K562 (cell line): Measurements from ENCODE around the gene KRT26. TPM values are rescaled to one million over a fixed set of nuclear protein-coding genes. Genes with fewer than 3 reads are reported as not detected.

Experiments
- BCLAF1 ChIP-seq, 2 experiments: fragments of 450-650 bp in 1 of 2; IDR thresholded peaks; 2 replicates each; pipeline ENCODE4 v1.6.1; 2011 to 2017; ENCODE audit warnings: low read depth in 2 of 2, antibody characterized with exemption in 1 of 2, borderline replicate concordance in 1 of 2, low read length in 1 of 2, mild to moderate bottlenecking in 1 of 2, mixed read lengths in 1 of 2; ENCODE audit not compliant: control insufficient read depth in 1 of 2
- CBX3 ChIP-seq, 2 experiments: IDR thresholded peaks; 1 replicate in 1 of 2; 2 replicates in 1 of 2; pipeline ENCODE4 v1.6.1; 2012; ENCODE audit warnings: inconsistent platforms in 2 of 2, low read length in 2 of 2, borderline replicate concordance in 1 of 2, control low read depth in 1 of 2
- CHD1 ChIP-seq: fragments of 200-600 bp; sonication (generic); IDR thresholded peaks from one replicate; pipeline ENCODE4 v1.6.1; 2012; ENCODE audit warnings: mild to moderate bottlenecking, moderate library complexity, low read length, inconsistent platforms
- GATAD2B ChIP-seq: fragments of 450-650 bp; IDR thresholded peaks from 2 replicates; pipeline ENCODE4 v1.6.1; 2017; ENCODE audit warnings: mild to moderate bottlenecking, borderline replicate concordance
- HNRNPLL ChIP-seq: fragments of 200-400 bp; formaldehyde crosslinking; IDR thresholded peaks from 2 replicates; pipeline ENCODE4 v1.6.1; 2017; ENCODE audit warnings: low read length, low read depth, mild to moderate bottlenecking; ENCODE audit not compliant: poor library complexity, severe bottlenecking
- PREB ChIP-seq: sonication (generic); formaldehyde crosslinking; IDR thresholded peaks from 2 replicates; pipeline ENCODE4 v1.8.1; 2023; ENCODE audit warnings: mild to moderate bottlenecking, missing genetic modification reagents
- RFX7 ChIP-seq: fragments of 250-450 bp; sonication (Bioruptor Pico); IDR thresholded peaks from 2 replicates; pipeline ENCODE4 v1.5.1; 2021; ENCODE audit warnings: mild to moderate bottlenecking
- STAT5A ChIP-seq: IDR thresholded peaks from 2 replicates; pipeline ENCODE4 v1.6.1; 2012; ENCODE audit warnings: low read length, inconsistent platforms, borderline replicate concordance
- THRA ChIP-seq: fragments of 450-650 bp; IDR thresholded peaks from 2 replicates; pipeline ENCODE4 v1.6.1; 2017; ENCODE audit warnings: mild to moderate bottlenecking, moderate library complexity
- polyA plus RNA-seq, 8 experiments: library from polyadenylated mRNA; depleted of rRNA in 4 of 8; stranded (reverse) in 5 of 8; unstranded in 3 of 8; fragments of >200 nt; fragmentation: Nextera tagmentation in 2 of 8; fragmentation: Illumina TruSeq in 1 of 8; extraction: Ambion mirVana in 2 of 8; extraction: Trizol in 1 of 8; gene quantifications; 2 replicates each; pipeline versions ENCODE4 v1.2.1 to v1.2.3, GENCODE V29; 2011 to 2014; ENCODE audit warnings: inconsistent platforms in 1 of 8, missing spikeins in 1 of 8
- total RNA-seq, 7 experiments: library from RNA; depleted of rRNA in 6 of 7; stranded (reverse); fragments of >200 nt in 6 of 7; fragmentation: Illumina TruSeq in 2 of 7; extraction: Trizol in 2 of 7; gene quantifications; 2 replicates each; pipeline versions ENCODE4 v1.2.1 to v1.2.3, GENCODE V29; 2011 to 2021; ENCODE audit warnings: low replicate concordance in 1 of 7
- TF ChIP-seq, protein P1 (sequence below): fragments of 250-450 bp; sonication (Bioruptor Pico); IDR thresholded peaks from 2 replicates; pipeline ENCODE4 v1.5.0; 2022; ENCODE audit warnings: mild to moderate bottlenecking
- TF ChIP-seq, protein P2 (sequence below), 2 experiments: fragments of 450-650 bp; IDR thresholded peaks; 2 replicates each; pipeline ENCODE4 v1.6.1; 2018; ENCODE audit warnings: mild to moderate bottlenecking in 2 of 2, low read depth in 1 of 2; ENCODE audit not compliant: partially characterized antibody in 2 of 2
- TF ChIP-seq, protein P3 (sequence below): fragments of 250-450 bp; sonication (Bioruptor Pico); IDR thresholded peaks from 2 replicates; pipeline ENCODE4 v1.5.1; 2021; ENCODE audit warnings: mild to moderate bottlenecking

The KRT26 gene
- total and polyA plus RNA-seq, 9 of the 15 experiments (the other 6 are each of a cell fraction or from before 2014, with no cell fraction given) = not detected

DNA sequence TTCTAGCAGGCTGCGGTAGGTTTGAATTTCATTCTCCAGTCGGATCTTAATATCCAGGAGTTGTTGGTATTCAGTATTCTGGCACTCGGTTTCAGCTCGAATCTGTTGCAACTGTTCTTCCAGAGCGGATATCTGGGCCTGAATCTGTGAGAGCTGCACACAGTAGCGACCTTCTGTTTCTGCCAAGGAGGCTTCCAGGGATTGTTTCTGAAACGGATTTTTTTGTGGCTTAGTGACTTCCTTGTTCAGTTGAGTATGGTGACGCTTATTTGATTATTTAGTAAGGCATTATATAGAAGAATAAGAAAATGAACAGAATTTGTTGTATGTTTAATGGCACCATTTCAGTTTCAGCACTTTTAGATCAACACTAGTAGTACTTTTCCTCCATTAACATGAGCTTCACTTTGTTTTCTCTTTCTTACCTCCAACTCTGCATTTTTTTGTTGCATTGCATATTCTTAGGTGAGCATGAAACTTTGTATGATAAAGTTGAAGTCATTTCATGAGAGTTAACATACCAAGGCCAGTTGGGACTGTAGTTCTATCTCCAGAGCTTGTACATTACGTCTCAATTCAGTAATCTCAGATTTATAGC is 47.6 kb upstream of the KRT26 start (continued):
- TF ChIP-seq, protein P1, sequence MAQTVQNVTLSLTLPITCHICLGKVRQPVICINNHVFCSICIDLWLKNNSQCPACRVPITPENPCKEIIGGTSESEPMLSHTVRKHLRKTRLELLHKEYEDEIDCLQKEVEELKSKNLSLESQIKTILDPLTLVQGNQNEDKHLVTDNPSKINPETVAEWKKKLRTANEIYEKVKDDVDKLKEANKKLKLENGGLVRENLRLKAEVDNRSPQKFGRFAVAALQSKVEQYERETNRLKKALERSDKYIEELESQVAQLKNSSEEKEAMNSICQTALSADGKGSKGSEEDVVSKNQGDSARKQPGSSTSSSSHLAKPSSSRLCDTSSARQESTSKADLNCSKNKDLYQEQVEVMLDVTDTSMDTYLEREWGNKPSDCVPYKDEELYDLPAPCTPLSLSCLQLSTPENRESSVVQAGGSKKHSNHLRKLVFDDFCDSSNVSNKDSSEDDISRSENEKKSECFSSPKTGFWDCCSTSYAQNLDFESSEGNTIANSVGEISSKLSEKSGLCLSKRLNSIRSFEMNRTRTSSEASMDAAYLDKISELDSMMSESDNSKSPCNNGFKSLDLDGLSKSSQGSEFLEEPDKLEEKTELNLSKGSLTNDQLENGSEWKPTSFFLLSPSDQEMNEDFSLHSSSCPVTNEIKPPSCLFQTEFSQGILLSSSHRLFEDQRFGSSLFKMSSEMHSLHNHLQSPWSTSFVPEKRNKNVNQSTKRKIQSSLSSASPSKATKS = no peak
- TF ChIP-seq STAT5A (0 out of 2 replicates have a peak, but pooled peaks have one; percentile 18), CHD1 (peak; percentile 61), PREB (CRISPR knock-in tag) (no peak), CBX3 (IDR thresholded peaks at IDR 0.05; ENCODE audit: borderline replicate concordance in 1 of 2, low read length in 2 of 2) (no peak), THRA (no peak), RFX7 (CRISPR knock-in tag) (no peak), GATAD2B (no peak; the same call in 1 of the 2 replicates), HNRNPLL (no peak), BCLAF1 (IDR thresholded peaks at IDR 0.05; ENCODE audit: borderline replicate concordance in 1 of 2, control insufficient read depth in 1 of 2, low read depth in 2 of 2, low read length in 1 of 2) (peak in 1 of 2 experiments; percentile 65; a peak in 1 of 4 replicates)
- TF ChIP-seq, protein P2, sequence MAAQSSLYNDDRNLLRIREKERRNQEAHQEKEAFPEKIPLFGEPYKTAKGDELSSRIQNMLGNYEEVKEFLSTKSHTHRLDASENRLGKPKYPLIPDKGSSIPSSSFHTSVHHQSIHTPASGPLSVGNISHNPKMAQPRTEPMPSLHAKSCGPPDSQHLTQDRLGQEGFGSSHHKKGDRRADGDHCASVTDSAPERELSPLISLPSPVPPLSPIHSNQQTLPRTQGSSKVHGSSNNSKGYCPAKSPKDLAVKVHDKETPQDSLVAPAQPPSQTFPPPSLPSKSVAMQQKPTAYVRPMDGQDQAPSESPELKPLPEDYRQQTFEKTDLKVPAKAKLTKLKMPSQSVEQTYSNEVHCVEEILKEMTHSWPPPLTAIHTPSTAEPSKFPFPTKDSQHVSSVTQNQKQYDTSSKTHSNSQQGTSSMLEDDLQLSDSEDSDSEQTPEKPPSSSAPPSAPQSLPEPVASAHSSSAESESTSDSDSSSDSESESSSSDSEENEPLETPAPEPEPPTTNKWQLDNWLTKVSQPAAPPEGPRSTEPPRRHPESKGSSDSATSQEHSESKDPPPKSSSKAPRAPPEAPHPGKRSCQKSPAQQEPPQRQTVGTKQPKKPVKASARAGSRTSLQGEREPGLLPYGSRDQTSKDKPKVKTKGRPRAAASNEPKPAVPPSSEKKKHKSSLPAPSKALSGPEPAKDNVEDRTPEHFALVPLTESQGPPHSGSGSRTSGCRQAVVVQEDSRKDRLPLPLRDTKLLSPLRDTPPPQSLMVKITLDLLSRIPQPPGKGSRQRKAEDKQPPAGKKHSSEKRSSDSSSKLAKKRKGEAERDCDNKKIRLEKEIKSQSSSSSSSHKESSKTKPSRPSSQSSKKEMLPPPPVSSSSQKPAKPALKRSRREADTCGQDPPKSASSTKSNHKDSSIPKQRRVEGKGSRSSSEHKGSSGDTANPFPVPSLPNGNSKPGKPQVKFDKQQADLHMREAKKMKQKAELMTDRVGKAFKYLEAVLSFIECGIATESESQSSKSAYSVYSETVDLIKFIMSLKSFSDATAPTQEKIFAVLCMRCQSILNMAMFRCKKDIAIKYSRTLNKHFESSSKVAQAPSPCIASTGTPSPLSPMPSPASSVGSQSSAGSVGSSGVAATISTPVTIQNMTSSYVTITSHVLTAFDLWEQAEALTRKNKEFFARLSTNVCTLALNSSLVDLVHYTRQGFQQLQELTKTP (IDR thresholded peaks at IDR 0.05; ENCODE audit: low read depth in 1 of 2, partially characterized antibody in 2 of 2) = peak in 1 of 2 experiments; percentile 53
- TF ChIP-seq, protein P3, sequence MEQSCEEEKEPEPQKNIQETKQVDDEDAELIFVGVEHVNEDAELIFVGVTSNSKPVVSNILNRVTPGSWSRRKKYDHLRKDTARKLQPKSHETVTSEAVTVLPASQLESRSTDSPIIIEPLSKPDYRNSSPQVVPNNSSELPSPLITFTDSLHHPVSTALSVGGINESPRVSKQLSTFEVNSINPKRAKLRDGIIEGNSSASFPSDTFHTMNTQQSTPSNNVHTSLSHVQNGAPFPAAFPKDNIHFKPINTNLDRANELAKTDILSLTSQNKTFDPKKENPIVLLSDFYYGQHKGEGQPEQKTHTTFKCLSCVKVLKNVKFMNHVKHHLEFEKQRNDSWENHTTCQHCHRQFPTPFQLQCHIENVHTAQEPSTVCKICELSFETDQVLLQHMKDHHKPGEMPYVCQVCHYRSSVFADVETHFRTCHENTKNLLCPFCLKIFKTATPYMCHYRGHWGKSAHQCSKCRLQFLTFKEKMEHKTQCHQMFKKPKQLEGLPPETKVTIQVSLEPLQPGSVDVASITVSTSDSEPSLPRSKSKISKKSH = no peak
